SK-N-SH treated with all-trans-retinoic acid at 6 μM for 48 hours (cell line): Measurements from ENCODE around the gene UNC13B.

Source experiments
- ATAC-seq: fragments of 200-7000 bp; cut with Tn5 transposase; 3 replicates; pipeline ENCODE4 v1.9.1; 2020; ENCODE audit warnings: mild to moderate bottlenecking, moderate library complexity
- BACH2 ChIP-seq: fragments of 250-450 bp; sonication (Bioruptor Pico); IDR thresholded peaks from 2 replicates; pipeline ENCODE4 v1.9.0; 2021; ENCODE audit warnings: mild to moderate bottlenecking, borderline replicate concordance
- CREB5 ChIP-seq: fragments of 250-450 bp; sonication (Bioruptor Pico); IDR thresholded peaks from 2 replicates; pipeline ENCODE4 v1.5.1; 2020; ENCODE audit warnings: low read depth, mild to moderate bottlenecking, moderate library complexity
- CSDC2 ChIP-seq: fragments of 250-450 bp; sonication (Bioruptor Pico); IDR thresholded peaks from 2 replicates; pipeline ENCODE4 v1.5.0; 2020; ENCODE audit warnings: mild to moderate bottlenecking, moderate library complexity
- CSRNP3 ChIP-seq: fragments of 250-450 bp; sonication (Bioruptor Pico); IDR thresholded peaks from 2 replicates; pipeline ENCODE4 v1.5.1; 2021; ENCODE audit warnings: mild to moderate bottlenecking, moderate library complexity
- ESRRG ChIP-seq: fragments of 250-450 bp; sonication (Bioruptor Pico); IDR thresholded peaks from 2 replicates; pipeline ENCODE4 v1.6.1; 2021; ENCODE audit warnings: mild to moderate bottlenecking
- GLIS3 ChIP-seq: fragments of 250-450 bp; sonication (Bioruptor Pico); IDR thresholded peaks from 2 replicates; pipeline ENCODE4 v1.5.0; 2020; ENCODE audit warnings: mild to moderate bottlenecking, moderate library complexity
- ISL1 ChIP-seq: fragments of 250-450 bp; sonication (Bioruptor Pico); IDR thresholded peaks from 2 replicates; pipeline ENCODE4 v2.1.2; 2022; ENCODE audit warnings: mild to moderate bottlenecking, moderate library complexity
- OSR1 ChIP-seq: fragments of 250-450 bp; sonication (Bioruptor Pico); IDR thresholded peaks from 2 replicates; pipeline ENCODE4 v1.8.0; 2022; ENCODE audit warnings: moderate library complexity, mild to moderate bottlenecking, inconsistent platforms
- PATZ1 ChIP-seq: fragments of 250-450 bp; sonication (Bioruptor Pico); IDR thresholded peaks from 2 replicates; pipeline ENCODE4 v1.8.0; 2020; ENCODE audit warnings: mild to moderate bottlenecking, moderate library complexity, borderline replicate concordance
- POU6F1 ChIP-seq: fragments of 250-450 bp; sonication (Bioruptor Pico); IDR thresholded peaks from 2 replicates; pipeline ENCODE4 v1.8.0; 2021; ENCODE audit warnings: low read depth, mild to moderate bottlenecking, moderate library complexity, borderline replicate concordance
- PPARA ChIP-seq: fragments of 250-450 bp; sonication (Bioruptor Pico); IDR thresholded peaks from 2 replicates; pipeline ENCODE4 v1.5.0; 2020; ENCODE audit warnings: mild to moderate bottlenecking, borderline replicate concordance
- RARB ChIP-seq: fragments of 250-450 bp; sonication (Bioruptor Pico); IDR thresholded peaks from 2 replicates; pipeline ENCODE4 v1.8.0; 2021; ENCODE audit warnings: mild to moderate bottlenecking, moderate library complexity
- SNAI2 ChIP-seq: fragments of 250-450 bp; sonication (Bioruptor Pico); IDR thresholded peaks from 2 replicates; pipeline ENCODE4 v1.5.0; 2020; ENCODE audit warnings: mild to moderate bottlenecking, moderate library complexity
- TCF4 ChIP-seq: fragments of 250-450 bp; sonication (Bioruptor Pico); IDR thresholded peaks from 2 replicates; pipeline ENCODE4 v1.8.0; 2021; ENCODE audit warnings: mild to moderate bottlenecking, moderate library complexity, borderline replicate concordance
- TOX ChIP-seq: fragments of 250-450 bp; sonication (Bioruptor Pico); IDR thresholded peaks from 2 replicates; pipeline ENCODE4 v1.8.0; 2021; ENCODE audit warnings: mild to moderate bottlenecking, moderate library complexity, borderline replicate concordance
- TSHZ2 ChIP-seq: fragments of 250-450 bp; sonication (Bioruptor Pico); IDR thresholded peaks from 2 replicates; pipeline ENCODE4 v1.5.0; 2020; ENCODE audit warnings: mild to moderate bottlenecking, moderate library complexity
- ZFP30 ChIP-seq: fragments of 450-650 bp; formaldehyde crosslinking; IDR thresholded peaks from 2 replicates; pipeline ENCODE4 v1.5.0; 2022; ENCODE audit warnings: mild to moderate bottlenecking, moderate library complexity
- ZNF565 ChIP-seq: fragments of 450-650 bp; formaldehyde crosslinking; conservative IDR thresholded peaks from 2 replicates; pipeline ENCODE4 v1.5.0; 2020; ENCODE audit warnings: low read depth, mild to moderate bottlenecking, moderate library complexity
- ZNF70 ChIP-seq: fragments of 450-650 bp; formaldehyde crosslinking; IDR thresholded peaks from 2 replicates; pipeline ENCODE4 v1.5.0; 2020; ENCODE audit warnings: mild to moderate bottlenecking, moderate library complexity
- ZNF8 ChIP-seq: fragments of 450-650 bp; formaldehyde crosslinking; IDR thresholded peaks from 2 replicates; pipeline ENCODE4 v1.5.0; 2020; ENCODE audit warnings: mild to moderate bottlenecking, moderate library complexity

Gene UNC13B

GRCh38 chr9:35422753-35423152 is 260.9 kb downstream of the UNC13B start:
- TF ChIP-seq TCF4 (CRISPR knock-in tag) (no peak), CSDC2 (CRISPR knock-in tag) (no peak), ISL1 (CRISPR knock-in tag) (no peak), CSRNP3 (CRISPR knock-in tag) (no peak), TSHZ2 (CRISPR knock-in tag) (no peak), TOX (CRISPR knock-in tag) (no peak), PPARA (no peak), ZNF565 (CRISPR knock-in tag) (no peak), ZFP30 (CRISPR knock-in tag) (no peak), GLIS3 (CRISPR knock-in tag) (no peak), ZNF8 (CRISPR knock-in tag) (no peak), ESRRG (CRISPR knock-in tag) (no peak)
- no peak for ATAC-seq

- ATAC-seq = no peak
- TF ChIP-seq POU6F1 (CRISPR knock-in tag) (no peak), ZNF565 (CRISPR knock-in tag) (no peak), ISL1 (CRISPR knock-in tag) (no peak), CSDC2 (CRISPR knock-in tag) (no peak), CSRNP3 (CRISPR knock-in tag) (no peak), PPARA (no peak), BACH2 (CRISPR knock-in tag) (no peak), TCF4 (CRISPR knock-in tag) (no peak), ESRRG (CRISPR knock-in tag) (no peak), TOX (CRISPR knock-in tag) (no peak), TSHZ2 (CRISPR knock-in tag) (no peak), ZNF70 (no peak), PATZ1 (CRISPR knock-in tag) (no peak), SNAI2 (CRISPR knock-in tag) (no peak), OSR1 (CRISPR knock-in tag) (no peak), ZFP30 (CRISPR knock-in tag) (no peak), GLIS3 (CRISPR knock-in tag) (no peak), ZNF8 (CRISPR knock-in tag) (no peak), CREB5 (CRISPR knock-in tag) (no peak), RARB (CRISPR knock-in tag) (no peak)
Observed at GRCh38 chr9:35423499-35423898, 261.7 kb downstream of the UNC13B start.
